SK-N-MC (cell line): ENCODE data around the gene FKBP8.
"Not testable (repeated sequence)": the region's sequence is repeated elsewhere in the genome, so short reads cannot be mapped to it uniquely, and the experiment has no call there.

Source experiments
- DNase-seq: peaks from one replicate; pipeline ENCODE4 v3.0.0-alpha.2; 2011; ENCODE audit warnings: low read depth, low spot score
- H3K27ac ChIP-seq: fragments of 200-600 bp; sonication (generic); 2 replicates; pipeline ENCODE4 v1.5.1; 2016; ENCODE audit warnings: mixed run types
- H3K36me3 ChIP-seq: fragments of 200-600 bp; sonication (generic); 2 replicates; pipeline ENCODE4 v1.6.1; 2017; ENCODE audit warnings: antibody characterized with exemption, low read length, mixed read lengths; ENCODE audit not compliant: insufficient read depth
- H3K4me3 ChIP-seq: fragments of 200-600 bp; sonication (generic); 2 replicates; pipeline ENCODE4 v1.5.1; 2016
- H3K9ac ChIP-seq: fragments of 200-600 bp; sonication (generic); 2 replicates; pipeline ENCODE4 v1.8.0; 2017; ENCODE audit warnings: mixed run types, mixed read lengths; ENCODE audit not compliant: insufficient read length
- H3K9me3 ChIP-seq: fragments of 200-600 bp; sonication (generic); 2 replicates; pipeline ENCODE4 v1.6.1; 2017; ENCODE audit warnings: low read depth, mild to moderate bottlenecking, antibody characterized with exemption, low read length, moderate library complexity, mixed read lengths
- EZH2 ChIP-seq: fragments of 200-600 bp; sonication (generic); IDR thresholded peaks from one replicate; pipeline ENCODE4 v1.6.1; 2017; ENCODE audit warnings: antibody characterized with exemption
- FOXP2 ChIP-seq: optimal IDR thresholded peaks from 2 replicates; pipeline ENCODE3; 2011; ENCODE audit warnings: mild to moderate bottlenecking, moderate library complexity; ENCODE audit not compliant: insufficient read depth; ENCODE audit errors: extremely low read length, control extremely low read depth
- POLR2AphosphoS5 ChIP-seq: IDR thresholded peaks from 2 replicates; pipeline ENCODE4 v1.6.1; 2012; ENCODE audit warnings: mild to moderate bottlenecking, low read depth, low read length, borderline replicate concordance

Gene FKBP8

DNA sequence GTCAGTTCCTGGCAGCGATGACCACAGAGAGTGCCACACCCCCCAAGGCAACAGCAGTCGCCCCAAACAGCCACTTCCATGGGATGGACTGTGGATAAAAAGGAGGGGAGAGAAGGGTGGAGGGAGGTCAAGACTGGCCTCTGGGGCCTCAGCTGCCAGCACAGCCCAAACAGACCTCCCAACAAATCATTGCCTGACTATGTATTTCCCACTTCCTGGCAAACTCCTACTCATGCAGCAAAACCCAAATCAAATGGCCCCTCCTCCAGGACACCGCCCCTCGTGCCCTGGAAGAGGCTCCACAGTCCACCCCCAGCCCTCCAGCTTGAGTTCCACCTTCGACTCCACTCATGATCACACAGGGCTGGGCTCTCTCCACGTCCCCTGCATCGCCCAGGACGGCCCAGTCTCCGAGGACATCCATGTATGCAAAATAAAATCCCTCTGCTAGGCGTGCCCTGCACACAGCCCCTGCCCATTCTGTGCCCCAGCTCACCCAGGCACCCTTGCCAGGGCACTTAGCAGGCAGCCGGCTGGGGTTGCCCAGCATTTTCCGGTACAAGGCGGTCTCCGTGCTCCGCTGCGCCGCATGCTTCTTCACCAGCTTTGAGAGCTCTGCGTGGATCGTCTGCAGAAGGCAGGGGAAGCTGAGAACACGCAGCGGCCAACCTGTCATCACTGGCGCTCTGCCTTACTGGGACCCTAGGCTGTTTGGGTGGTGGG is 11.0 kb downstream of the FKBP8 start:
- DNase-seq: no peak
- no peak for TF ChIP-seq FOXP2
- H3K9me3 ChIP-seq: no peaks in the 10 kb centered on the region
- H3K4me3 ChIP-seq: no peak overlapping the region
- no peak overlapping the region for H3K27ac ChIP-seq
- H3K9ac ChIP-seq: no peak overlapping the region
- peaks cover 30% of the 10 kb centered on the region; the same call in 1 of the 2 replicates for H3K36me3 ChIP-seq

DNA sequence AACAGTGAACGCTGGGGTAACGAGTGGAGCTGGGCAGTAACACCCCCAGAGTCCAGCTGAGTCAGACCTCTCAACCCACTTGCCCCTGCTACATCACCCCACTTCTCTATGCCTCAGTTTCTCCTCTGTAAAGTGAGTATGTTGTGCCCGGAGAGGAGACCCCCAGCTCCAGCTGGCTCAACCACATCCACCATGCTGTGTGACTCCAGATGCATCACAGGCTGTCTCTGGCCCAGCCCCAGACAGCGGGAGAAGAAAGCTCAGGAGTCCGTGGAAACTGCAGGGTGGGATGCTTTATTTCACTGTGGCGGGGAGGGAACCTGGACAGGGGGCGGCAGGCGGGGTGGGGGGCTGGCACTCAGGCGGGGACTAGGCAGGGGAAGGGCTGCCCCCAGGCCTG is 11.9 kb downstream of the FKBP8 start:
- Histone ChIP-seq H3K27ac (no peak overlapping the region), H3K9ac (no peak overlapping the region), H3K4me3 (no peak overlapping the region), H3K36me3 (peaks cover 25% of the 10 kb centered on the region; the same call in 1 of the 2 replicates), H3K9me3 (no peaks in the 10 kb centered on the region)
- TF ChIP-seq EZH2 (no peak), POLR2AphosphoS5 (no peak), FOXP2 (no peak)
- DNase-seq: no peak

GRCh38 chr19:18529782-18530181 is 13.6 kb downstream of the FKBP8 start:
- no peak overlapping the region for H3K4me3 ChIP-seq
- no peak overlapping the region for H3K9ac ChIP-seq
- peaks cover 16% of the 10 kb centered on the region; the same call in 1 of the 2 replicates for H3K36me3 ChIP-seq
- DNase-seq: no peak
- TF ChIP-seq EZH2 (no peak), FOXP2 (no peak), POLR2AphosphoS5 (no peak)
- H3K9me3 ChIP-seq: no peaks in the 10 kb centered on the region
- no peak overlapping the region for H3K27ac ChIP-seq

DNA sequence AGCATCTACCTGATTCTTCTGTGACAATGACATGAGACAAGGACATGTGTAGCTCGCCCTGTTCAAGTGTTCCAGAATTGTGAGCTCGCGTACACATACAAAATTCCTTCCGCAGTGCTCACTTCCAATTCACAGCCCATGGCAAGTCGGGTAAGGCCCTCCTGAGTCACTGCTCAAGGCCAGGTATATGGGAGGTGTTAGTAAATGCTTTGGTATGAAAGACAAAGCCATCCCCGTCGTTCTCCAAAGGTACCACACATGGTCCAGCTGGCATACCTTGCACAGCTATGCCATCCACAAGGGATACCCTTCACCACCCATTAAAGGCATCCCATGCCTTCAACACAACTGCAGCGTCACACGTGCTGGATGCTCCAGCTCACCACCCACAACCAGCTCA is 17.1 kb downstream of the FKBP8 start:
- TF ChIP-seq EZH2: no peak
- Histone ChIP-seq H3K9me3 (no peaks in the 10 kb centered on the region), H3K9ac (no peak overlapping the region), H3K27ac (no peak overlapping the region), H3K36me3 (peaks cover under 1% of the 10 kb centered on the region; the same call in 1 of the 2 replicates), H3K4me3 (no peak overlapping the region)
- no peak for DNase-seq

GRCh38 chr19:18523841-18524240 is 19.5 kb downstream of the FKBP8 start:
- TF ChIP-seq EZH2 (no peak), POLR2AphosphoS5 (no peak), FOXP2 (no peak)
- no peak overlapping the region for H3K9ac ChIP-seq
- DNase-seq: no peak
- no peak overlapping the region for H3K27ac ChIP-seq
- no peaks in the 10 kb centered on the region for H3K9me3 ChIP-seq
- H3K36me3 ChIP-seq: no peaks in the 10 kb centered on the region
- no peak overlapping the region for H3K4me3 ChIP-seq

DNA sequence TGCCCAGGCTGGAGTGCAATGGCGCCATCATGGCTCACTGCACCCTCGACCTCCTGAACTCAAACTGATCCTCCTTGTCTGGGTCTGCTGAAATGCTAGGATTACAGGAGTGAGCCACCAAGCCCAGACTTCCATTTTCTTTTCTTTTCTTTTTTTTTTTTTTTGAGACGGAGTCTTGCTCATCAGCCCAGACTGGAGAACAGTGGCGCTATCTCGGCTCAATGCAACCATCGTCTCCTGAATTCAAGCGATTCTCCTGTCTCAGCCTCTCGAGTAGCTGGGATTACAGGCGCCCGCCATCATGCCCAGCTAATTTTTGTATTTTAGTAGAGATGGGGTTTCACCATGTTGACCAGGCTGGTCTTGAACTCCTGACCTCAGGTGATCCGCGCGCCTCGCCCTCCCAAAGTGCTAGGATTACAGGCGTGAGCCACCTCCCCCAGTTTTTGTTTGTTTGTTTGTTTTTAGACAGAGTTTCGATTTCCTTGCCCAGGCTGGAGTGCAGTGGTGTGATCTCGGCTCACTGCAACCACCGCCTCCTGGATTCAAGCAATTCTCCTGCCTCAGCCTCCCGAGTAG is 20.4 kb downstream of the FKBP8 start:
- Histone ChIP-seq H3K27ac (peak overlapping the region; percentile 39; the same call in 1 of the 2 replicates), H3K4me3 (peak overlapping the region; percentile 51)
- not testable (repeated sequence) for H3K9me3 ChIP-seq, H3K9ac ChIP-seq, DNase-seq, H3K36me3 ChIP-seq

DNA sequence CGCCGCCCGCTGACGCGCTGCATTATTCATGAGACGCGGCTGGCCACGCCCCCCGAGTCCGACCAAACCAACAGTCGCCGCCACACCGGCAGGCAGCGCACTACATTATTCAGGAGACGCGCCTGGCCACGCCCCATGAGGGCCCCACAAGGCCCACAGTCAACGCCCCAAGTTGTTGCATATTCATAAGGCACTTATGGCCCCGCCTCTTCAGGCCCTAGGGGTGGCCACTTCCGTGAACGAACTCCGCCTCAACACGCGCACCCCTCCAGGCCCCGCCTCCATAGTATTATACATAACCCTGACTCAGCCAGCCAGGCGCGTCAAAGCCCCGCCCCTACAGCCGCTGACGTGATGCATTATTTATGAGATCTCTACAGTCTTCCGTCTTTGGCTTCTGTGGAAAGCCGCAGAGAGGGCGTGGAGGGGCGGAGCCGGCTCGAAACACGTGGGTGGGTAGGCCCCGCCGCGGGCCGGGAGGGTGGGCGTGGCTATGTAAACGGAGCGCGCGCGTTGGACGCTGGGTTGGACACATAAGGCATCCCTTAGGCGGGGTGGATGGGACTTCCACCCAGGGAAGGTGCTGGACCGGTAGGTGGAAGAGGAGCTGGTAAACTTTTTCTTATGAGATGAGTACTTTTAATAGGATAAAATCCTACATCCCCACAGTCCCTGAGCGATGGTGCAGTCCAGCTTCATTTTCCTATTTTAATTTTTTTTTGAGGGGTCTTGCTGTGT is 21.1 kb downstream of the FKBP8 start:
- no peak overlapping the region for H3K9ac ChIP-seq
- no peaks in the 10 kb centered on the region for H3K9me3 ChIP-seq
- H3K36me3 ChIP-seq: no peaks in the 10 kb centered on the region
- peak; percentile 66 for TF ChIP-seq FOXP2
- TF ChIP-seq POLR2AphosphoS5: peak; percentile 58
- no peak for TF ChIP-seq EZH2
- H3K27ac ChIP-seq: peak overlapping the region; percentile 39; the same call in 1 of the 2 replicates
- peak; percentile 99 for DNase-seq
- H3K4me3 ChIP-seq: peak overlapping the region; percentile 90

DNA sequence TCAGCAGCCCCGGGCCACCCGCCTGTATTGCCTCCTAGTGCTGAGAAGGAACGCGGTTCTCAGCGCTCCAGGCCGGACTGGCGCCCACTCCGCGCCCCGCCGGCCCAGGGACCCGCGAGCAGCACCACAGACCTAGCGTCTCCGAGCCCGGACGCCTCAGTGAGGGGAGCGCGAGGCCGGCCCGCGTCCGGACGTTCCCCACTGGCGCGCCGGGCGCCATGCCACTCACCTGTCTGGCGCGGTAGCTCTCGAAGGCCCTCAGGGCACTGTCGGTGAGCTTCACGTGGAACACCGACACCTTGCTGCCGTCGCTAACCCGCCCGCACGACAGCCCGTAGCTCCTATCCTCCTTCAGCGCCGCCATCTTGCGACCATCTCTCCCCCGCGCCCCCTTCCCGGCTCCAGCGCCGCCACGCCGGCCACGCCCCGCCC is 21.7 kb downstream of the FKBP8 start, which contains the start of gene ELL:
Gene ELL, minus strand, starts transcription at position 379 of the 432 bp plus-strand sequence. Its CDS starts 15 bp downstream, at position 364.
- peak within 1 kb of the TSS; percentile 53 for H3K27ac ChIP-seq
- no peaks in the 10 kb centered on the region for H3K9me3 ChIP-seq
- TF ChIP-seq POLR2AphosphoS5 (peak; percentile 92), FOXP2 (no peak)
- DNase-seq: no peak
- H3K9ac ChIP-seq: peak within 1 kb of the TSS; percentile 82
- no peaks in the 10 kb centered on the region for H3K36me3 ChIP-seq
- peak within 1 kb of the TSS; percentile 90 for H3K4me3 ChIP-seq
